Mesenchymal stem cell (in vitro differentiated cells and primary cell): ENCODE measurements around the gene PMCH. TPM values are rescaled to one million over a fixed set of nuclear protein-coding genes. Genes with fewer than 3 reads are reported as not detected.
"Not testable (repeated sequence)": the region's sequence is repeated elsewhere in the genome, so short reads cannot be mapped to it uniquely, and the experiment has no call there.

Experiments
- DNase-seq: peaks from one replicate; pipeline ENCODE4 v3.0.0-alpha.2; 2013
- H2AFZ ChIP-seq: one replicate; pipeline ENCODE4 v1.6.1; 2013; ENCODE audit warnings: low read depth, mild to moderate bottlenecking, control low read depth, inconsistent platforms, low read length, moderate library complexity
- H2AK5ac ChIP-seq: 2 replicates; pipeline ENCODE4 v1.6.1; 2013; ENCODE audit warnings: low read length, moderate library complexity, mild to moderate bottlenecking, inconsistent platforms; ENCODE audit not compliant: severe bottlenecking
- H2BK120ac ChIP-seq: one replicate; pipeline ENCODE4 v1.6.1; 2013; ENCODE audit warnings: low read depth, mild to moderate bottlenecking, inconsistent platforms, low read length, moderate library complexity
- H2BK12ac ChIP-seq, 2 experiments: one replicate each; pipeline ENCODE4 v1.6.1; 2013; ENCODE audit warnings: inconsistent platforms in 2 of 2, low read length in 2 of 2, mild to moderate bottlenecking in 2 of 2, moderate library complexity in 2 of 2, control low read depth in 1 of 2
- H2BK15ac ChIP-seq: one replicate; pipeline ENCODE4 v1.6.1; 2013; ENCODE audit warnings: mild to moderate bottlenecking, low read depth, inconsistent platforms; ENCODE audit not compliant: poor library complexity, severe bottlenecking
- H2BK5ac ChIP-seq: 2 replicates; pipeline ENCODE4 v1.6.1; 2013; ENCODE audit warnings: low read depth, mild to moderate bottlenecking, low read length, control low read depth, inconsistent platforms; ENCODE audit not compliant: poor library complexity, severe bottlenecking
- H3K14ac ChIP-seq, 2 experiments: one replicate each; pipeline ENCODE4 v1.6.1; 2013; ENCODE audit warnings: inconsistent platforms in 2 of 2, low read length in 2 of 2, control low read depth in 1 of 2, mild to moderate bottlenecking in 1 of 2, moderate library complexity in 1 of 2
- H3K18ac ChIP-seq, 2 experiments: one replicate each; pipeline ENCODE4 v1.6.1; 2013; ENCODE audit warnings: inconsistent platforms in 2 of 2, low read length in 2 of 2, control low read depth in 1 of 2, low read depth in 1 of 2, mild to moderate bottlenecking in 1 of 2
- H3K23ac ChIP-seq, 2 experiments: one replicate each; pipeline ENCODE4 v1.6.1; 2013; ENCODE audit warnings: inconsistent platforms in 2 of 2, low read length in 2 of 2, mild to moderate bottlenecking in 2 of 2, moderate library complexity in 2 of 2, control low read depth in 1 of 2
- H3K27ac ChIP-seq: 2 replicates; pipeline ENCODE4 v1.5.1; 2013; ENCODE audit warnings: mild to moderate bottlenecking, moderate library complexity, low read length, control low read depth, inconsistent platforms; ENCODE audit not compliant: poor library complexity, severe bottlenecking
- H3K27me3 ChIP-seq, 2 experiments: 2 replicates each; pipeline versions ENCODE4 v1.6.1 to v1.7.0; 2013; ENCODE audit warnings: low read length in 2 of 2, mild to moderate bottlenecking in 2 of 2, moderate library complexity in 2 of 2, control low read depth in 1 of 2, inconsistent platforms in 1 of 2; ENCODE audit not compliant: control insufficient read depth in 1 of 2, insufficient read depth in 1 of 2
- H3K36me3 ChIP-seq, 2 experiments: 2 replicates each; pipeline versions ENCODE4 v1.6.1 to v1.7.0; 2013; ENCODE audit warnings: low read length in 2 of 2, control low read depth in 1 of 2, inconsistent platforms in 1 of 2, low read depth in 1 of 2, mild to moderate bottlenecking in 1 of 2; ENCODE audit not compliant: insufficient read depth in 2 of 2, control insufficient read depth in 1 of 2
- H3K4ac ChIP-seq, 2 experiments: one replicate each; pipeline ENCODE4 v1.6.1; 2013; ENCODE audit warnings: inconsistent platforms in 2 of 2, low read length in 2 of 2, mild to moderate bottlenecking in 2 of 2, moderate library complexity in 2 of 2, control low read depth in 1 of 2, low read depth in 1 of 2
- H3K4me1 ChIP-seq: 2 replicates; pipeline ENCODE4 v1.6.1; 2013; ENCODE audit warnings: low read depth, low read length, control low read depth; ENCODE audit not compliant: control insufficient read depth, insufficient read depth
- H3K4me2 ChIP-seq: 2 replicates; pipeline ENCODE4 v1.6.1; 2013; ENCODE audit warnings: low read length, mild to moderate bottlenecking, inconsistent platforms; ENCODE audit not compliant: poor library complexity, severe bottlenecking
- H3K4me3 ChIP-seq, 2 experiments: 2 replicates each; pipeline versions ENCODE4 v1.5.1 to v1.7.0; 2013; ENCODE audit warnings: low read length in 2 of 2, mild to moderate bottlenecking in 2 of 2, control low read depth in 1 of 2, low read depth in 1 of 2; ENCODE audit not compliant: insufficient read depth in 1 of 2
- H3K79me1 ChIP-seq: replicated peaks from 2 replicates; pipeline ENCODE4 v1.6.1; 2013; ENCODE audit warnings: mild to moderate bottlenecking, control low read depth, low read length, inconsistent platforms; ENCODE audit not compliant: poor library complexity, severe bottlenecking
- H3K9ac ChIP-seq: 2 replicates; pipeline ENCODE4 v1.7.0; 2013; ENCODE audit warnings: mild to moderate bottlenecking, low read length, moderate library complexity
- H3K9me3 ChIP-seq: 2 replicates; pipeline ENCODE4 v1.7.0; 2013; ENCODE audit warnings: mild to moderate bottlenecking, low read length; ENCODE audit not compliant: control insufficient read depth
- H4K8ac ChIP-seq: one replicate; pipeline ENCODE4 v1.6.1; 2013; ENCODE audit warnings: inconsistent platforms, mild to moderate bottlenecking, low read length, moderate library complexity
- H4K91ac ChIP-seq: one replicate; pipeline ENCODE4 v1.6.1; 2013; ENCODE audit warnings: mild to moderate bottlenecking, low read length, inconsistent platforms
- WGBS: methylation state at CpG from one replicate; pipeline ENCODE4 v1.1.7; 2013; ENCODE audit warnings: mixed read lengths; 5-methylcytosine and 5-hydroxymethylcytosine counted together
- small RNA-seq: library from polyadenylated mRNA; stranded (forward); fragments of <200 nt; extraction: miRNeasy Mini kit (QIAGEN cat#:217004); gene quantifications from one replicate; pipeline ENCODE3, GENCODE V24; 2013; ENCODE audit warnings: low read depth

The PMCH gene

GRCh38 chr12:102155206-102155605 is 42.4 kb downstream of the PMCH start:
- not testable (repeated sequence) for H3K4me1 ChIP-seq, H2AK5ac ChIP-seq, H3K36me3 ChIP-seq, H2BK5ac ChIP-seq, H3K27me3 ChIP-seq, H2AFZ ChIP-seq, H3K27ac ChIP-seq, H3K9ac ChIP-seq, H4K91ac ChIP-seq, H3K18ac ChIP-seq, H4K8ac ChIP-seq, H3K9me3 ChIP-seq, DNase-seq, H3K4me3 ChIP-seq, H2BK12ac ChIP-seq, H2BK15ac ChIP-seq, H3K4me2 ChIP-seq, H3K14ac ChIP-seq, H3K23ac ChIP-seq, H2BK120ac ChIP-seq, H3K4ac ChIP-seq, H3K79me1 ChIP-seq
- WGBS, result 100% methylated on average over 3 of the region's 3 CpGs

- H3K9me3 ChIP-seq, DNase-seq, H2BK120ac ChIP-seq, H3K14ac ChIP-seq, H3K4me2 ChIP-seq, H3K79me1 ChIP-seq, H3K4ac ChIP-seq, H4K8ac ChIP-seq, H3K18ac ChIP-seq, H3K23ac ChIP-seq, H4K91ac ChIP-seq, H3K36me3 ChIP-seq, H2BK12ac ChIP-seq, H3K4me1 ChIP-seq, H3K4me3 ChIP-seq, H2AK5ac ChIP-seq, H2BK15ac ChIP-seq, H3K27me3 ChIP-seq, H3K27ac ChIP-seq, H3K9ac ChIP-seq, H2BK5ac ChIP-seq, H2AFZ ChIP-seq: not testable (repeated sequence)
- WGBS, result 100% methylated on average over 3 of the region's 4 CpGs
These were observed 50.5 kb downstream of the PMCH start for GRCh38 chr12:102147062-102147587.

Small RNA genes within 50 kb of the gene (small RNA-seq; reads per million reads assigned to genes)
- not detected for gene RN7SL793P
